ENCODE data around the gene ANGEL2. TPM values are rescaled to one million over a fixed set of nuclear protein-coding genes. Genes with fewer than 3 reads are reported as not detected.

The ANGEL2 gene
- total and polyA plus RNA-seq, 2 of the 4 experiments (the other 2 are of a cell fraction), result 13.4 to 44.1 TPM

DNA sequence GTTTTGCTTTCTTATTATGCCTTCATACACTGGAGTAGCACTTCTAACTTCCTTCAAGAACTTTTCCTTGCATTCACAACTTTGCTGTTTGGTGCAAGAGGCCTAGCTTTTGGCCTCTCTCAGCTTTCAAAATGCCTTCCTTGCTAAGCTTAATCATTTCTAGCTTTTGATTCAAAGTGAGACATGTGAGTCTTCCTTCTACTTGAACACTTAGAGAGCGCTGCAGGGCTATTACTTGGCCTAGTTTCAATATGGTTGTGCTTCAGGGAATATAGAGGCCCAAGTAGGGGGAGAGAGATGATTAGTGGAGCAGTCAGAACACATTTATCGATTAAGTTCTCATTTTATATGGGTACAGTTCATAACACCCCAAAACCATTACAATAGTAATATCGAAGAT is 12.4 kb downstream of the ANGEL2 start:
- ATAC-seq (ENCODE audit: low read depth), result no peak
- BruUV-seq (replicated peaks), result no TSS peak
- Histone ChIP-seq H3K56ac (ENCODE audit: extremely low read depth, insufficient read depth, low read length) (no peak overlapping the region), H3K9ac (ENCODE audit: low read depth, low read length) (no peak overlapping the region), H2BK5ac (ENCODE audit: low read depth, low read length, poor library complexity, severe bottlenecking) (no peak overlapping the region), H3K18ac (ENCODE audit: low read depth, low read length) (no peak overlapping the region), H2BK20ac (ENCODE audit: low read depth, low read length) (no peak overlapping the region), H3K14ac (replicated peaks; ENCODE audit: low read depth, low read length) (no peak overlapping the region), H4K20me1 (ENCODE audit: insufficient read depth, low read length) (no peaks in the 10 kb centered on the region), H3K36me3 (ENCODE audit: control insufficient read depth, insufficient read depth, low read length) (peaks cover 20% of the 10 kb centered on the region), H2AFZ (replicated peaks; ENCODE audit: low read length, poor library complexity) (no peak overlapping the region), H3K4ac (ENCODE audit: low read depth, low read length) (no peak overlapping the region), H3K4me2 (ENCODE audit: low read depth, low read length) (no peak overlapping the region), H4K91ac (ENCODE audit: insufficient read depth, low read depth, low read length) (no peak overlapping the region), H3K23ac (ENCODE audit: low read depth, low read length) (no peak overlapping the region), H3K4me3 (ENCODE audit: insufficient read depth, low read depth, low read length) (no peak overlapping the region), H3K9me3 (ENCODE audit: control insufficient read depth, insufficient read depth, low read length) (no peaks in the 10 kb centered on the region), H3K9me1 (ENCODE audit: insufficient read depth, low read length) (no peaks in the 10 kb centered on the region), H2BK15ac (ENCODE audit: low read depth, low read length) (no peak overlapping the region), H3K4me1 (ENCODE audit: control insufficient read depth, insufficient read depth, low read length) (no peaks in the 10 kb centered on the region), H3K79me1 (ENCODE audit: low read depth in 1 of 2, low read length in 2 of 2) (0 out of 4 replicates have a peak, but pooled peaks cover 0 to 2% of the 10 kb centered on the region in 2 experiments), H2AK9ac (replicated peaks; ENCODE audit: low read depth, low read length, poor library complexity) (no peak overlapping the region), H2AK5ac (ENCODE audit: low read depth, low read length) (no peak overlapping the region), H2BK120ac (ENCODE audit: low read depth, low read length) (no peak overlapping the region), H4K5ac (ENCODE audit: low read depth, low read length) (no peak overlapping the region), H3K27me3 (ENCODE audit: control insufficient read depth, insufficient read depth, low read length) (no peaks in the 10 kb centered on the region), H4K8ac (ENCODE audit: low read depth in 2 of 2, low read length in 2 of 2) (no peak overlapping the region), H3K27ac (ENCODE audit: insufficient read depth, low read length) (no peak overlapping the region)
- POLR2A ChIA-PET (ENCODE audit: unreplicated experiment), result no interaction called here
- no CpG with 5 or more reads among the region's 3 CpGs for WGBS, 2 experiments (ENCODE audit: extremely low coverage in 2 of 2, insufficient read length in 1 of 2)
- intact Hi-C loops (cut with micrococcal nuclease) (no loop called here), dilution Hi-C loops (cut with HindIII; ENCODE audit: low sequenced_read_pairs, unreplicated experiment) (no loop called here), in situ Hi-C loops (cut with MboI; ENCODE audit: low sequenced_read_pairs) (no loop called here)
- TF ChIP-seq, protein P1, sequence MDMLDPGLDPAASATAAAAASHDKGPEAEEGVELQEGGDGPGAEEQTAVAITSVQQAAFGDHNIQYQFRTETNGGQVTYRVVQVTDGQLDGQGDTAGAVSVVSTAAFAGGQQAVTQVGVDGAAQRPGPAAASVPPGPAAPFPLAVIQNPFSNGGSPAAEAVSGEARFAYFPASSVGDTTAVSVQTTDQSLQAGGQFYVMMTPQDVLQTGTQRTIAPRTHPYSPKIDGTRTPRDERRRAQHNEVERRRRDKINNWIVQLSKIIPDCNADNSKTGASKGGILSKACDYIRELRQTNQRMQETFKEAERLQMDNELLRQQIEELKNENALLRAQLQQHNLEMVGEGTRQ (IDR thresholded peaks at IDR 0.05; ENCODE audit: low read depth, low read length), result no peak
- TF ChIP-seq, protein P2, sequence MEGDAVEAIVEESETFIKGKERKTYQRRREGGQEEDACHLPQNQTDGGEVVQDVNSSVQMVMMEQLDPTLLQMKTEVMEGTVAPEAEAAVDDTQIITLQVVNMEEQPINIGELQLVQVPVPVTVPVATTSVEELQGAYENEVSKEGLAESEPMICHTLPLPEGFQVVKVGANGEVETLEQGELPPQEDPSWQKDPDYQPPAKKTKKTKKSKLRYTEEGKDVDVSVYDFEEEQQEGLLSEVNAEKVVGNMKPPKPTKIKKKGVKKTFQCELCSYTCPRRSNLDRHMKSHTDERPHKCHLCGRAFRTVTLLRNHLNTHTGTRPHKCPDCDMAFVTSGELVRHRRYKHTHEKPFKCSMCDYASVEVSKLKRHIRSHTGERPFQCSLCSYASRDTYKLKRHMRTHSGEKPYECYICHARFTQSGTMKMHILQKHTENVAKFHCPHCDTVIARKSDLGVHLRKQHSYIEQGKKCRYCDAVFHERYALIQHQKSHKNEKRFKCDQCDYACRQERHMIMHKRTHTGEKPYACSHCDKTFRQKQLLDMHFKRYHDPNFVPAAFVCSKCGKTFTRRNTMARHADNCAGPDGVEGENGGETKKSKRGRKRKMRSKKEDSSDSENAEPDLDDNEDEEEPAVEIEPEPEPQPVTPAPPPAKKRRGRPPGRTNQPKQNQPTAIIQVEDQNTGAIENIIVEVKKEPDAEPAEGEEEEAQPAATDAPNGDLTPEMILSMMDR (conservative IDR thresholded peaks at IDR 0.05; ENCODE audit: low read depth, low read length), result no peak
- TF ChIP-seq POLR2A (IDR thresholded peaks at IDR 0.05; ENCODE audit: low read depth, low read length) (no peak), MAZ (IDR thresholded peaks at IDR 0.05; ENCODE audit: borderline replicate concordance, low read depth, low read length) (no peak), MXI1 (IDR thresholded peaks at IDR 0.05; ENCODE audit: borderline replicate concordance, low read depth, low read length) (no peak), RFX5 (IDR thresholded peaks at IDR 0.05; ENCODE audit: low read depth, low read length) (no peak), BHLHE40 (IDR thresholded peaks at IDR 0.05; ENCODE audit: low read depth, low read length) (no peak)
- CTCF ChIA-PET, result interaction anchor here (0.6 to 1.7 kb wide), 2 partner anchors 10 to 13 kb away, joined by 4 to 7 read pairs; no protein-coding TSS in a partner anchor
- no peak for DNase-seq
